Fibroblast of skin of left quadriceps (primary cell): Measurements from ENCODE around the gene SLC24A3.

Experiments used
- DNase-seq, 2 experiments: peaks; one replicate each; pipeline ENCODE4 v3.0.0-alpha.2; 2013; ENCODE audit warnings: low read depth in 2 of 2

SLC24A3 gene

DNA sequence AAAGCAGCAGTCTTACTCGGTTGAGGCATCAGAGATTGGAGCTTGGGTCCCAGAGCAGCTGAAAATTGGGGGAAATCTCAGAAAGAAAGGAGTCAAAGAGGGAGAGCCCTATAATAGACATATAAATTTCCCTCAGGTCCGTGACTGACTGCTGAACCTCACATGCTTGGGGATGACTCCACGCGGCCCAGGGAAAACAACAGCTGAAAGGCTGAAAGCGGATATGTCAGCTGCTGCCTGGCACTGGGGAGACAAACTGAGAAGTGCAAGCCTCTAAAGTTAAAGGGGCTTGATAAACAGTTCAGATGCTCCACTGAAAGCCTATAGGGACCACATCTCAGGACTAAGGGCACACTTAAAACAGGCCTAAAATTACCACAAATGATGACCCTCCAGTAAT, 289.7 kb downstream of the SLC24A3 start:
- DNase-seq: no peak

DNA sequence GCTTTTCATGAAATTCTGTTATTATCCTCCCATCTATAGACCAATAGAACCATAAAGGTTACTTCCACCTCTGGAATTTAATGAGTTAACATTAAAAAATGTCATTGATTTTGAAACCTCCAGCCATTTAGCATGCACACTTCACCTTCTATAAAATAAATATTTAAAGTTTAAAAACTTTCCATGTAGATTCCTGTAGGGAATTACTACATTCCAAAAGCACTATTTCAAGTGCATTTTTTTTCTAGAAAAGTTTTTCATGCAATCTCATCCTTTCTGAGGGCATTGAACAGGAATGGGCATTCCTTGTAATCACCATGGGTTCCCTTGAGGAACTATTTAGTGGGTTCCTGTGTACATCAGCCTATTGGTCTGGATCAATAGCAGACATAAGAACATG, 291.8 kb downstream of the SLC24A3 start:
- DNase-seq: no peak

- no peak for DNase-seq
Measured at GRCh38 chr20:19506021-19506420, 293.6 kb downstream of the SLC24A3 start.

GRCh38 chr20:19508449-19508848, 296.0 kb downstream of the SLC24A3 start:
- DNase-seq: no peak

DNA sequence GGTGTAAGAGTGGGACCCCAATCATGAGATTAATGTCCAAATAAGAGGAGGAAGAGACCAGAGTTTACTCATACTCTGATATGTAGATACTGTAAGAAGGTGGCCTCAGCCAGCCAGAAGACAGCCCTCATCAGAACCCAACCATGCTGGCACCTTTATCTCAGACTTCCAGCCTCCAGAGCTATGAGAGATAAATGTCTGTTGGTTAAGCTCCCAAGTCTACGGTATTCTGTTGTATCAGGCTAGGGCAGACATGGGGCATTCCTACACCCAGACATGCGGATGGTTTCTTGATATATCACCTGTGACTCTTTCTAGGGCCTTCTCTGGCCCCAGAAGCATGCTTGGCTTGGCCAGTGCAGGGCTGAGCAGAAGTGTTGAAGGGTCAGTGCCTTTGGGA, 298.2 kb downstream of the SLC24A3 start:
- no peak for DNase-seq

GRCh38 chr20:19511931-19512330, 299.5 kb downstream of the SLC24A3 start:
- DNase-seq: no peak

- DNase-seq: no peak
Measured at GRCh38 chr20:19512886-19513677, 300.6 kb downstream of the SLC24A3 start.

DNA sequence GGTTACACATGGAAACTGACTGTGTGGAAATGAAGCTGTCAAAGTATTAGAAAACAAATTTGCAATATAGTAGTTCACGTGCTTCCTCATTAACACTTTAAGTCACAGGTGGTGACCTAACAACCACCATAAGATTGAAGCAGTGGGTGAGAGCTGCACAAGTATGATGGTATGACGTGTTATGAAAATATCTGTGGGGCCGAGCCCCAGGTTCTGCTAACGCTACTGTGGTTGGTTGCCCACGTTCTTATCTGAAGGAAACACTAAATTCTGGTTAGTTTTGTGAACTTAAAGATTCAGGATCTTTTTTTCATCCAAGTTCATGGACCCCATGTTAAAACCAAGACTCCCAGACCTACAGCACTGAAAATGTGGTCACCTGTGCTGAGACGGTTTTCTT, 302.6 kb downstream of the SLC24A3 start:
- no peak for DNase-seq

DNA sequence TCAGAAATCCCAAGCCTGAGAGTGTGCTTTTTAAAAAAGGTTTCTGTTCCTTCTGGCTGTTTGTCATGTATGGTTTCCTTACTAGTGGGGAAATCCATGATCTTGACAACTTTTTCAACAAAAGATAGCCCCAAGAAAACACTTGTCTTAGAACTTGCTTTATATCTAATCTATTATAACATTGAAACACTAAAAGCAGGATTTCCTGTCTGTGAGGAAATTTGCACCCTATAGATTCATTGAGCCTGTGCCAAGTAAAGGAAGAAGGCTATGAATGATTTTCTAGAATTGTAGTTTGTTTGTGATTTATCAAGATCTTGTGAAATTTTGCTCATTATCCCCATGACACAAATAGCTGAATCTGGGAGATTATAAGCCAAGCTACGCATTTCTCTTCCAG, 307.0 kb downstream of the SLC24A3 start:
- DNase-seq: no peak

GRCh38 chr20:19520261-19520660, 307.8 kb downstream of the SLC24A3 start:
- DNase-seq: no peak

- DNase-seq: no peak
Measured at GRCh38 chr20:19522071-19522801, 309.8 kb downstream of the SLC24A3 start.

DNA sequence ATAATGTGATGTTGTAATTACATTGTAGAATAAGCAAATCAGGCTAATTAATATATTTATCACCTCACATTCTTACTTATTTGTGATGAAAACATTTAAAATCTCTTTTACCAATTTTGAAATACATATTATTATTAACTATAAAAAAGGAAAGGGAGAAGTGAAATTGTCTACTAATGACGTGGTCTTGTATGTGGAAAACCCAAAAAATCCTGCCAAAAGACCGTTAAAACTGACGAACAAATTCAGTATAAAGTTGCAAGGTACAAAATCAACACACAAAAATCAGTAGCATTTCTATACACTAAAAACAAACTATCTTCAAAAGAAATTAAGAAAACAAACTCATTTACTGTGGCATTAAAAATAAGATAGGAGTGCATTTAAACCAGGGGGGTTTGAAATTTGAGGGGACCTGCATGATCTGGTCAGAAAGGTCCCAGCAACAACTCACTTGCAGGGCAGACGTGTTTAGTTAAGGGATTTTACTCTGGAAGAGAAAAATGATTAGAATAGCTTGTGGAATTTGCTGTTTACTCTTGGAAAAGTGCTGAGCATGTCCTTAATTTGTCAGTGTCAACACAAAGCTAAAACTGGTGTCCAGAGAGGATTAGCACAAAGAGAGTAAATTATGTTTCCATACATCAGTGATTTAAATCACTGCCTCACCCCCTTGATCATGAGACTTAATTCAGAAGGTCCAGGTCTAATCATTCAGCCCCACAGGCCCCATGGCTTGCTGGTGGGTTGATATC, 310.6 kb downstream of the SLC24A3 start:
- DNase-seq: no peak

GRCh38 chr20:19524691-19525090, 312.2 kb downstream of the SLC24A3 start:
- no peak for DNase-seq

- DNase-seq: no peak
Measured at GRCh38 chr20:19527509-19527908, 315.1 kb downstream of the SLC24A3 start.

GRCh38 chr20:19528286-19529030, 316.0 kb downstream of the SLC24A3 start:
- no peak for DNase-seq

- DNase-seq: no peak
Measured at GRCh38 chr20:19530006-19530405, 317.6 kb downstream of the SLC24A3 start.

DNA sequence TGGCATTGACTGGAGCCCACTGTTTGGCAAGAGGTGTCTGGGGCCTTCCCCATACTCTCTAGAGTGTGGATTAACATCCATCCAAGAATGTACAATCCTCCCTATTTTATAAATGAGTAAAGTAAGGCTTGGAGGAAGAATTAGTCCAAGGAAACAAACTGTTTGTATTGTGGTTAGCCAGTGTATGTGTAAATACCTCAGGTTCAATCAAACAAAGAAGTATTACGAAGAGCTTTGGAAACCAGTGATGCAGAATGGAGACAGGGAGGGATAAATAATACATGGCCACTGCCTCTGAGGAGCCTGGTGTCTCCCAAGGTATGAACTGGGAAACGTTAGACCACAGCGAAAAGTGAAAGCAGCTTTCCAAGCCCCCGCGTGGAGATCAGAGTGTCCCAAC, 319.0 kb downstream of the SLC24A3 start:
- no peak for DNase-seq

DNA sequence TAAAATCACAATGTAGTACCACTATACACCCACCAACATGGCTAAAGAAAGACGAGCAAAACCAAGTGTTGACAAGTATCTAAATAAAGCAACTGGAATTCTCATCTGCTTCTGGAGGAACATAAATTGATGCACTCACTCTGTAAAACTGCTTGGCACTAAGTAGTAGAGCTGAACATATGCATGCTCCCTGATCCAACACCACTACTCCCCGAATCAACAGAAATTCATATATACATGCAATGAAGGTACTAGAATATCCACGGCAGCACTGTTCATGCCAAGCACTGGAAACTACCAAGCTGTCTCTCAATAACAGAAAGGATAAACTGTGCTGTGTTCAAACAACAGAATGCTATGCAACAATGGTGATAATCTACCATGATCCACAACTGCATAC, 326.1 kb downstream of the SLC24A3 start:
- no peak for DNase-seq

- no peak for DNase-seq
Measured at GRCh38 chr20:19539191-19539590, 326.7 kb downstream of the SLC24A3 start.

DNA sequence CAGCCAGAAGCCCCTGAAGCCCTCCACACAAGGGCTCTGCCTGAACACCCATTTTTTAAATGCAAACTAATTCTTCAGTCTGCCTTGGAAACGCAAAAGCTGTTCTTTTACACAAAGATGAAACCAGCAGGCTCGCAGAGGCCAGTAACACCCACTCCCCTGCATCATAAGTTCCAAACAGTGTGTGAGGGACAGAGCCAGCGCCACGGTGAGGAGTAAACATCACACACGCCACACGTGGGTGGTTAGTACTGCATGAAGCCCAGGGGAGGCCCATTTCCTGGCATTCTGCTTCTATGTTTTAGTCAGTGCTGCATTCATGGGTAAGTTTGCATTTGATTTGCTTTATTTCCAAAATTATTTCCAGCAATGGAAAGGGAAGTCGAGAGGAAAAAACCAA, 327.9 kb downstream of the SLC24A3 start:
- no peak for DNase-seq

GRCh38 chr20:19543101-19543500, 330.7 kb downstream of the SLC24A3 start:
- DNase-seq: no peak

DNA sequence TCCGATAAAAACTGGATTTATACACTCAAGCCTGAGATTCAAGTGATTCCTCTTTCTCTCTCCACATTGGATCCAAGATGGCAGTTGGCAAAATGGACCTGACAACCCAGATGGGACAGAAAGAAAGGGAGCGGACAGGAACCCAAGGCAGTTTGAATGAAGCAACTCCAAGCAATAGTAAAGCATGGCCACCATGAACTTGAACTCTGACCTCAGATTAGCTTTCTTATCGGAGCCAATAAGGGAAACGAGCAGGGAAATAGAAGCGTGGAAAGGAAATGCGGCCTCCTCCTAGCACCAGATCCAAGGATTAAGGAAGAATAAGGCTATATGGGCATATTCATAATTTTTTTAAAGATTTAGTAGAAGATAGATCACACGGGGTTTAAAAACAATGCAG, 332.2 kb downstream of the SLC24A3 start:
- DNase-seq: no peak
